HL-60/S4 (cell line): Measurements from ENCODE around the gene PRM2.

ENCODE experiments used
- in situ Hi-C: fragments of 300-500 bp; cut with MboI; formaldehyde crosslinking; loops from 2 replicates; pipeline ENCODE4 v1.14.3; 2022; ENCODE audit warnings: low sequenced_read_pairs

PRM2 gene

GRCh38 chr16:11232852-11233726 lies 43.2 kb downstream of the PRM2 start:
- in situ Hi-C loops = no loop called here

- in situ Hi-C loops = no loop called here
Observed at GRCh38 chr16:11232302-11232851, 43.9 kb downstream of the PRM2 start.

- in situ Hi-C loops = no loop called here
Observed at GRCh38 chr16:11231367-11231970, 44.8 kb downstream of the PRM2 start.

- in situ Hi-C loops = no loop called here
Observed at GRCh38 chr16:11229906-11230305, 46.4 kb downstream of the PRM2 start.

GRCh38 chr16:11229432-11229831 lies 46.8 kb downstream of the PRM2 start:
- in situ Hi-C loops = no loop called here

GRCh38 chr16:11225677-11226549 lies 50.4 kb downstream of the PRM2 start:
- in situ Hi-C loops = no loop called here
